WTC11 (cell line): ENCODE measurements around the gene AQP12B. TPM values are rescaled to one million over a fixed set of nuclear protein-coding genes. Genes with fewer than 3 reads are reported as not detected.
"Not testable (repeated sequence)": the region's sequence is repeated elsewhere in the genome, so short reads cannot be mapped to it uniquely, and the experiment has no call there.

Experiments
- ATAC-seq: fragments of 200-7000 bp; cut with Tn5 transposase; 2 replicates; pipeline ENCODE4 v1.10.0; 2021; ENCODE audit warnings: mild to moderate bottlenecking, moderate library complexity
- CTCF ChIA-PET: fragments of 300-600 bp; sonication (Branson Sonifier 250); formaldehyde crosslinking; loops from one replicate; lab custom pipeline; 2021; ENCODE audit warnings: antibody characterized with exemption; lab: Charles Lee
- POLR2A ChIA-PET: fragments of 350-600 bp; sonication (Branson Sonifier 250); formaldehyde crosslinking; loops from one replicate; lab custom pipeline; 2021; ENCODE audit warnings: antibody characterized with exemption; lab: Charles Lee
- DNase-seq: peaks from one replicate; pipeline ENCODE4 v3.0.0; 2021; ENCODE audit warnings: low spot score
- H3K27ac Mint-ChIP-seq: 2 replicates; pipeline ENCODE4 v1.8.0; 2021; ENCODE audit warnings: mixed read lengths
- H3K27me3 Mint-ChIP-seq: 2 replicates; pipeline ENCODE4 v1.8.0; 2021; ENCODE audit warnings: low read depth, mild to moderate bottlenecking, moderate library complexity, mixed read lengths
- H3K36me3 Mint-ChIP-seq: 2 replicates; pipeline ENCODE4 v1.8.0; 2021; ENCODE audit warnings: mixed read lengths
- H3K4me1 Mint-ChIP-seq: 2 replicates; pipeline ENCODE4 v1.8.0; 2022; ENCODE audit warnings: mixed read lengths
- H3K4me3 Mint-ChIP-seq: 2 replicates; pipeline ENCODE4 v1.8.0; 2021; ENCODE audit warnings: mild to moderate bottlenecking, moderate library complexity, mixed read lengths
- H3K9me3 Mint-ChIP-seq: 2 replicates; pipeline ENCODE4 v1.8.0; 2021; ENCODE audit warnings: mixed read lengths
- ESRRA ChIP-seq: sonication (generic); formaldehyde crosslinking; IDR thresholded peaks from 2 replicates; pipeline ENCODE4 v1.8.1; 2022; ENCODE audit warnings: mild to moderate bottlenecking, missing genetic modification reagents, borderline replicate concordance
- FOXK1 ChIP-seq: sonication (generic); formaldehyde crosslinking; IDR thresholded peaks from 2 replicates; pipeline ENCODE4 v1.8.0; 2022; ENCODE audit warnings: mild to moderate bottlenecking, moderate library complexity, missing genetic modification reagents
- FOXP1 ChIP-seq: sonication (generic); formaldehyde crosslinking; IDR thresholded peaks from 2 replicates; pipeline ENCODE4 v1.8.0; 2022; ENCODE audit warnings: missing genetic modification reagents, mild to moderate bottlenecking, moderate library complexity, borderline replicate concordance
- FOXP4 ChIP-seq: sonication (generic); formaldehyde crosslinking; IDR thresholded peaks from 2 replicates; pipeline ENCODE4 v1.8.0; 2022; ENCODE audit warnings: mild to moderate bottlenecking, missing genetic modification reagents
- GRHL2 ChIP-seq: fragments of 250-450 bp; sonication (Bioruptor Pico); IDR thresholded peaks from 2 replicates; pipeline ENCODE4 v1.8.0; 2022; ENCODE audit warnings: mild to moderate bottlenecking, moderate library complexity; ENCODE audit not compliant: insufficient replicate concordance, severe bottlenecking
- GTF2I ChIP-seq: fragments of 250-450 bp; sonication (Bioruptor Pico); conservative IDR thresholded peaks from 2 replicates; pipeline ENCODE4 v1.4.0; 2021; ENCODE audit warnings: mild to moderate bottlenecking
- NFE2L1 ChIP-seq: sonication (generic); formaldehyde crosslinking; IDR thresholded peaks from 2 replicates; pipeline ENCODE4 v1.8.1; 2023; ENCODE audit warnings: missing genetic modification reagents
- SMAD3 ChIP-seq: sonication (generic); formaldehyde crosslinking; IDR thresholded peaks from 2 replicates; pipeline ENCODE4 v1.8.0; 2022; ENCODE audit warnings: missing genetic modification reagents, mild to moderate bottlenecking, borderline replicate concordance
- TEAD4 ChIP-seq: sonication (generic); formaldehyde crosslinking; IDR thresholded peaks from 2 replicates; pipeline ENCODE4 v1.8.0; 2022; ENCODE audit warnings: mild to moderate bottlenecking, missing genetic modification reagents
- TP53 ChIP-seq: sonication (generic); formaldehyde crosslinking; IDR thresholded peaks from 2 replicates; pipeline ENCODE4 v1.8.1; 2023; ENCODE audit warnings: mild to moderate bottlenecking, missing genetic modification reagents
- ZNF138 ChIP-seq: sonication (generic); formaldehyde crosslinking; conservative IDR thresholded peaks from 2 replicates; pipeline ENCODE4 v1.8.1; 2022; ENCODE audit warnings: mild to moderate bottlenecking, moderate library complexity, missing genetic modification reagents
- ZNF219 ChIP-seq: sonication (generic); formaldehyde crosslinking; IDR thresholded peaks from 2 replicates; pipeline ENCODE4 v1.8.0; 2023; ENCODE audit warnings: missing genetic modification reagents, mild to moderate bottlenecking, borderline replicate concordance
- ZNF317 ChIP-seq: sonication (generic); formaldehyde crosslinking; IDR thresholded peaks from 2 replicates; pipeline ENCODE4 v1.8.1; 2023; ENCODE audit warnings: low read depth, mild to moderate bottlenecking, moderate library complexity, missing genetic modification reagents, borderline replicate concordance
- ZNF396 ChIP-seq: fragments of 250-450 bp; sonication (Bioruptor Pico); IDR thresholded peaks from 2 replicates; pipeline ENCODE4 v1.8.0; 2021; ENCODE audit warnings: mild to moderate bottlenecking, moderate library complexity, borderline replicate concordance
- ZNF416 ChIP-seq: fragments of 250-450 bp; sonication (Bioruptor Pico); IDR thresholded peaks from 2 replicates; pipeline ENCODE4 v1.9.0; 2021; ENCODE audit warnings: mild to moderate bottlenecking, inconsistent platforms
- ZNF423 ChIP-seq: fragments of 250-450 bp; sonication (Bioruptor Pico); IDR thresholded peaks from 2 replicates; pipeline ENCODE4 v2.1.2; 2022; ENCODE audit warnings: mild to moderate bottlenecking, moderate library complexity
- total RNA-seq: library from RNA; stranded (reverse); gene quantifications from 3 replicates; pipeline ENCODE4 v1.2.3, GENCODE V29; 2021
- TF ChIP-seq, protein P1 (sequence below): sonication (generic); formaldehyde crosslinking; IDR thresholded peaks from 2 replicates; pipeline ENCODE4 v1.8.1; 2022; ENCODE audit warnings: mild to moderate bottlenecking, moderate library complexity, missing genetic modification reagents

AQP12B gene
- total RNA-seq, 1 experiment from 2014 or later: not detected

DNA sequence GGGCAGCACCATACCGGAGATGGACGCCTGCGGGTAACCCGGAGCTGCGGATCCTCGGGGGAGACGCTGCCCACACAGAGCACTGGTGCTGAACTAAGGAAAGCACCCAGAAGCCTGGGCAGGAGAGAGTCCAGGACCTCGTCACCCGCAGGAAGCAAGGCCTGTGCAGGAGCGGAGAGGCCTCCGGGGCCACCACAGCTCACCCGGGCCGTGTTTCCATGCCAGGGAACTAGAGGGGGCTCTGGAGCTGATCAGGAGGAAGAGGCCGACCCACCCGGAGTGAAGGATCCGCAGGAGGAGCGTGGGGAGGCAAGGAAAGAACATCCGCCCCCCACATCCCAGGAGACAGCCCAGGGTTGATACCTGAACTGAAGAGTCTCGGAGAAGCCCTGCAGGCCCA is 3.8 kb downstream of the AQP12B start:
- H3K9me3 Mint-ChIP-seq, H3K4me3 Mint-ChIP-seq, CTCF ChIA-PET, H3K36me3 Mint-ChIP-seq, POLR2A ChIA-PET, H3K27ac Mint-ChIP-seq, H3K27me3 Mint-ChIP-seq, DNase-seq, H3K4me1 Mint-ChIP-seq: not testable (repeated sequence)
- peak; percentile 81 for ATAC-seq

DNA sequence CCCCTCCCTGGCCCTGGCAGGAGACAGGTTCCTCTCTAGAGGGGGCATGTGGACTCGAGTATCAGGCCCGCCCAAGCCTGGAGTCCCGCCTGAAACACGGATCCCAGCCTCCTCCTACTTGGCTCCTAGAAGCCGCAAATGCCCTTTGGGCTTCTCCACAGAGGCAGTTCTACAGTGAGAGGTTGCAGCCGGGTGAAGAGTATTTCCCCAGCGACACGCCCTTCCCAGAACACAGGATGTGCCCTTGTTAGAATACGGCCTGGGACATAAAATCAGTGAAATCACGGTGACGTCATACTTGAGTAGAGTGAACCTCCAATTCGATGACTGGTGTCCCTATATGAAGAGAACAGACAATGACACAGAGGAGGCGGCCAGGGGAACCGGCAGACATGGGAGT is 4.6 kb downstream of the AQP12B start:
- CTCF ChIA-PET, H3K9me3 Mint-ChIP-seq, POLR2A ChIA-PET, H3K4me1 Mint-ChIP-seq, ATAC-seq, H3K27ac Mint-ChIP-seq, H3K4me3 Mint-ChIP-seq, DNase-seq, H3K36me3 Mint-ChIP-seq: not testable (repeated sequence)
- H3K27me3 Mint-ChIP-seq: peaks cover 12% of the 10 kb centered on the region

DNA sequence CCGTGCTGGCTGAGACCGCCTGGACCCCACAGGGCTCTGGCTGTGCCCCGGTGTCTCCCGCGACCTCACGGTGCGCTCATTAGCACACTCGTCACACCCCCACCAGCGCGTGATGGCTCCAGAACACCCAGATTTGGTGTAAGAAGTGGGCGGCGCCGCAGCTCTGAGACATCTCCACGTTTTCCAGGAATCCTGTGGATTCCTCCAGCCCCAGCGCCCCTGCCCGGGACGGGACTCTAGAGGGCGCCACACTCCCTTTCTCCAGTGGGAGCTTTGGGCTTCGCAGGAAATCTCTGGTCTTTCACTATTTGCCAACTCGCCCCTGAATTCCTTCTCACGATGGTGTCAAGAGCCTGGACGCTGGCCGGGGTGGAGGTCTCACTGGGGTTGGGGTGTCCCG is 7.3 kb downstream of the AQP12B start:
- peaks cover 34% of the 10 kb centered on the region for H3K27me3 Mint-ChIP-seq
- H3K27ac Mint-ChIP-seq, H3K9me3 Mint-ChIP-seq, H3K4me3 Mint-ChIP-seq, POLR2A ChIA-PET, DNase-seq, H3K4me1 Mint-ChIP-seq, H3K36me3 Mint-ChIP-seq: not testable (repeated sequence)
- CTCF ChIA-PET: interaction anchor here (1.2 kb wide), 2 partner anchors 34 to 178 kb away, joined by 3 read pairs; no protein-coding TSS in a partner anchor
- peak; percentile 49 for ATAC-seq

- peaks cover 40% of the 10 kb centered on the region for H3K27me3 Mint-ChIP-seq
- H3K4me3 Mint-ChIP-seq, H3K9me3 Mint-ChIP-seq, POLR2A ChIA-PET, ATAC-seq, DNase-seq, H3K4me1 Mint-ChIP-seq, H3K36me3 Mint-ChIP-seq, H3K27ac Mint-ChIP-seq: not testable (repeated sequence)
- CTCF ChIA-PET: interaction anchor here (1.2 kb wide), 2 partner anchors 34 to 178 kb away, joined by 3 read pairs; no protein-coding TSS in a partner anchor
Measured at GRCh38 chr2:240674461-240675184, 8.1 kb downstream of the AQP12B start.

DNA sequence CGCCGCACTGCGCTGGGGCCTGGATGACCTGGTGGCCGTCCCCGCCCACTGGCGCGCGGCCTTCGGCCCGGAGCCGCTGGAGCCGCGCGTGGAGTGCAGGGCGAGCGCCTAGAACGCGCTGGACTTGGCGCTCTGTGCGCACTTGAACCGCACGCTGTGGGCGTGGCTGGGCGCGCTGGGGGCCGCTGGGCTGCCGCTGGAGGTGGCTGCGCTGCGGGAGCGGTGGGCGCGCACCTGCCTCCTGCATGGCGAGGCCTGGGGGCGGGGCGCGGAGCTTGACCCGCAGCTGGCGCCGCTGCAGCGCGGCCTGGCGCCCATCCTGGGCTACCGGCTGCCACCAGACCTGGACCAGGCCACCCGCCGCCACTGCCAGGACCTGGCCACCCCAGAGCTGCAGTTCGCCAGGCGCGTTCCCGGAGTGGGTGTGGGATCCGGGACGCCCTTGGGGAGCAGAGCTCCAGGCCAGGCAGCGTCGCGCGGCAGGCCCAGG is 9.9 kb downstream of the AQP12B start:
- ATAC-seq: peak; percentile 57
- no peak overlapping the region for H3K27ac Mint-ChIP-seq
- H3K9me3 Mint-ChIP-seq: no peaks in the 10 kb centered on the region
- H3K4me1 Mint-ChIP-seq: no peaks in the 10 kb centered on the region
- H3K4me3 Mint-ChIP-seq: no peak overlapping the region
- ChIA-PET CTCF (interaction anchor here (0.9 to 1.4 kb wide), 3 partner anchors 24 to 68 kb away, joined by 3 to 4 read pairs (median 4); no protein-coding TSS in a partner anchor), POLR2A (no interaction called here)
- DNase-seq: peak; percentile 54
- TF ChIP-seq FOXP4 (no peak), SMAD3 (no peak), FOXK1 (no peak), ZNF423 (0 out of 2 replicates have a peak, but pooled peaks have one; percentile 46), NFE2L1 (no peak), TP53 (CRISPR knock-in tag) (no peak), ZNF396 (CRISPR knock-in tag) (no peak)
- H3K36me3 Mint-ChIP-seq: no peaks in the 10 kb centered on the region
- peaks cover 40% of the 10 kb centered on the region for H3K27me3 Mint-ChIP-seq

- ChIA-PET POLR2A (no interaction called here), CTCF (interaction anchor here (1.1 kb wide), 1 partner anchor 31 kb away, joined by 4 read pairs; no protein-coding TSS in a partner anchor)
- ATAC-seq (no peak), DNase-seq (no peak)
- no peaks in the 10 kb centered on the region for H3K36me3 Mint-ChIP-seq
- H3K27ac Mint-ChIP-seq: no peak overlapping the region
- no peaks in the 10 kb centered on the region for H3K9me3 Mint-ChIP-seq
- H3K4me3 Mint-ChIP-seq: no peak overlapping the region
- H3K27me3 Mint-ChIP-seq: peaks cover 40% of the 10 kb centered on the region
- no peaks in the 10 kb centered on the region for H3K4me1 Mint-ChIP-seq
- TF ChIP-seq, protein P1, sequence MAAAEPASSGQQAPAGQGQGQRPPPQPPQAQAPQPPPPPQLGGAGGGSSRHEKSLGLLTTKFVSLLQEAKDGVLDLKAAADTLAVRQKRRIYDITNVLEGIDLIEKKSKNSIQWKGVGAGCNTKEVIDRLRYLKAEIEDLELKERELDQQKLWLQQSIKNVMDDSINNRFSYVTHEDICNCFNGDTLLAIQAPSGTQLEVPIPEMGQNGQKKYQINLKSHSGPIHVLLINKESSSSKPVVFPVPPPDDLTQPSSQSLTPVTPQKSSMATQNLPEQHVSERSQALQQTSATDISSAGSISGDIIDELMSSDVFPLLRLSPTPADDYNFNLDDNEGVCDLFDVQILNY (CRISPR knock-in tag): no peak
- TF ChIP-seq ESRRA (CRISPR knock-in tag) (no peak), ZNF317 (no peak), TEAD4 (CRISPR knock-in tag) (no peak), ZNF138 (CRISPR knock-in tag) (no peak), ZNF416 (CRISPR knock-in tag) (no peak), GRHL2 (no peak), GTF2I (no peak), FOXP1 (CRISPR knock-in tag) (no peak), ZNF219 (CRISPR knock-in tag) (no peak)
Measured at GRCh38 chr2:240672076-240672700, 10.5 kb downstream of the AQP12B start.
